A673 (cell line): ENCODE measurements around the gene PAX3. TPM values are rescaled to one million over a fixed set of nuclear protein-coding genes. Genes with fewer than 3 reads are reported as not detected.

ENCODE experiments used
- BruUV-seq: library from RNA; stranded (reverse); fragments of 400-500 nt; replicated peaks from 2 replicates; lab custom pipeline; 2021; lab: Mats Ljungman, UMichigan
- CTCF ChIA-PET: fragments of 300-600 bp; sonication (Branson Sonifier 250); formaldehyde crosslinking; loops from one replicate; lab custom pipeline; 2022; ENCODE audit warnings: antibody characterized with exemption; lab: Charles Lee
- POLR2A ChIA-PET: fragments of 300-600 bp; sonication (Branson Sonifier 250); formaldehyde crosslinking; loops from one replicate; lab custom pipeline; 2022; ENCODE audit warnings: antibody characterized with exemption; ENCODE audit not compliant: low non-redundant PET; lab: Charles Lee
- DNase-seq: peaks from one replicate; pipeline ENCODE4 v3.0.0-alpha.2; 2015; ENCODE audit warnings: low spot score
- H3K27ac ChIP-seq: fragments of 200-600 bp; sonication (generic); 2 replicates; pipeline ENCODE4 v1.5.1; 2016; ENCODE audit warnings: mixed run types, low read depth, mild to moderate bottlenecking, mixed read lengths, antibody characterized with exemption, low read length; ENCODE audit not compliant: poor library complexity, severe bottlenecking
- H3K27me3 ChIP-seq: fragments of 200-600 bp; sonication (generic); replicated peaks from 2 replicates; pipeline ENCODE4 v1.6.1; 2017; ENCODE audit warnings: mixed run types, low read depth, mild to moderate bottlenecking, mixed read lengths, antibody characterized with exemption, low read length; ENCODE audit not compliant: insufficient read depth, poor library complexity
- H3K36me3 ChIP-seq: fragments of 200-600 bp; sonication (generic); 2 replicates; pipeline ENCODE4 v1.6.1; 2016; ENCODE audit warnings: mixed run types, mild to moderate bottlenecking, mixed read lengths, antibody characterized with exemption, low read length; ENCODE audit not compliant: insufficient read depth, poor library complexity, severe bottlenecking
- H3K4me1 ChIP-seq: fragments of 200-600 bp; sonication (generic); 2 replicates; pipeline ENCODE4 v1.6.1; 2017; ENCODE audit warnings: mixed run types, mild to moderate bottlenecking, mixed read lengths, antibody characterized with exemption, low read length; ENCODE audit not compliant: insufficient read depth, poor library complexity, severe bottlenecking
- H3K4me3 ChIP-seq: fragments of 200-600 bp; sonication (generic); 2 replicates; pipeline ENCODE4 v1.5.1; 2016; ENCODE audit warnings: low read depth, mixed run types, mild to moderate bottlenecking, mixed read lengths, low read length; ENCODE audit not compliant: poor library complexity, severe bottlenecking
- H3K9me3 ChIP-seq: fragments of 200-600 bp; sonication (generic); 2 replicates; pipeline ENCODE4 v1.6.1; 2016; ENCODE audit warnings: mixed run types, low read depth, mild to moderate bottlenecking, mixed read lengths, antibody characterized with exemption, low read length; ENCODE audit not compliant: poor library complexity, severe bottlenecking
- CTCF ChIP-seq: fragments of 300-800, 200-600 bp; sonication (generic); conservative IDR thresholded peaks from 2 replicates; pipeline ENCODE4 v1.5.1; 2017; ENCODE audit warnings: low read depth, mild to moderate bottlenecking, antibody characterized with exemption, low read length, moderate library complexity, mixed read lengths
- EZH2 ChIP-seq: fragments of 200-600 bp; sonication (generic); IDR thresholded peaks from 2 replicates; pipeline ENCODE4 v1.6.1; 2017; ENCODE audit warnings: borderline replicate concordance, low read depth, mild to moderate bottlenecking, mixed read lengths, antibody characterized with exemption, low read length; ENCODE audit not compliant: poor library complexity, severe bottlenecking
- intact Hi-C: fragments of 100-400 bp; cut with micrococcal nuclease; formaldehyde crosslinking; loops from one replicate; pipeline ENCODE4 v1.10.0; 2022; ENCODE audit not compliant: unreplicated experiment
- total RNA-seq: library from RNA; stranded (reverse); gene quantifications from 2 replicates; pipeline ENCODE4 v1.2.3, GENCODE V29; 2021

PAX3 gene
- total RNA-seq, 1 experiment from 2014 or later: 39.3 TPM

GRCh38 chr2:222333397-222333796 is 34.6 kb upstream of the PAX3 start:
- H3K27me3 ChIP-seq: no peaks in the 10 kb centered on the region
- TF ChIP-seq EZH2: no peak
- TF ChIP-seq CTCF: no peak
- ChIA-PET CTCF (no interaction called here), POLR2A (no interaction called here)
- H3K4me1 ChIP-seq: no peaks in the 10 kb centered on the region
- peaks cover 12% of the 10 kb centered on the region for H3K9me3 ChIP-seq
- no peak overlapping the region for H3K4me3 ChIP-seq
- no peaks in the 10 kb centered on the region for H3K36me3 ChIP-seq
- no peak for DNase-seq
- BruUV-seq: no TSS peak
- intact Hi-C loops: no loop called here
- H3K27ac ChIP-seq: no peak overlapping the region

- Histone ChIP-seq H3K27ac (no peak overlapping the region), H3K9me3 (peaks cover 12% of the 10 kb centered on the region), H3K4me3 (no peak overlapping the region), H3K4me1 (no peaks in the 10 kb centered on the region), H3K27me3 (no peaks in the 10 kb centered on the region), H3K36me3 (no peaks in the 10 kb centered on the region)
- BruUV-seq: no TSS peak
- ChIA-PET POLR2A (no interaction called here), CTCF (no interaction called here)
- no peak for TF ChIP-seq CTCF
- TF ChIP-seq EZH2: no peak
- DNase-seq: no peak
- intact Hi-C loops: no loop called here
Measured at GRCh38 chr2:222332116-222332515, 33.3 kb upstream of the PAX3 start.

- peaks cover 12% of the 10 kb centered on the region for H3K9me3 ChIP-seq
- no peaks in the 10 kb centered on the region for H3K27me3 ChIP-seq
- TF ChIP-seq EZH2 (no peak), CTCF (no peak)
- H3K36me3 ChIP-seq: no peaks in the 10 kb centered on the region
- H3K27ac ChIP-seq: no peak overlapping the region
- no peak overlapping the region for H3K4me3 ChIP-seq
- DNase-seq: no peak
- no TSS peak for BruUV-seq
- POLR2A ChIA-PET: no interaction called here
- CTCF ChIA-PET: no interaction called here
- no peaks in the 10 kb centered on the region for H3K4me1 ChIP-seq
- intact Hi-C loops: no loop called here
Measured at GRCh38 chr2:222330910-222331309, 32.1 kb upstream of the PAX3 start.
